ENCODE results near the gene COL16A1.

The COL16A1 gene

DNA sequence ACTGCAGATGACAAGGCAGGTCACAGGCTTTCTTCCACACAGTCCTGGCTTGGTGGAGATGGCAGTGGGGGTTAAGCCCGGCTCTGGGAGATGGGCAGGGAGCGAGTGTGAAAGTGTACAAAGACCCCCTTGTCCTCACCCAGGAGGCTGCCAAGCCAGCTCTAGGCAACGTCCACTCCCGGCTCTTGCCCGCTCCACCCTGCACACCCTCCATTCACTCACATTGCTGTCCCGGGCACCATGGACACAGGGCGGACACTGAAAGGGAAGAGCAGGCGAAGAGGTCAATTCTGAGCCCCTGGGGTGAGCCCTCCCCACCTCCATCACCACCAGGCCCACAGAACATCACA lies 8.9 kb downstream of the COL16A1 start:
- Histone ChIP-seq H4K20me1 (ENCODE audit: insufficient read depth, low read length, poor library complexity, severe bottlenecking) (no peaks in the 10 kb centered on the region), H3K27me3 (ENCODE audit: insufficient read depth, low read length, poor library complexity, severe bottlenecking) (no peaks in the 10 kb centered on the region), H3K4me2 (ENCODE audit: low read depth, low read length, poor library complexity, severe bottlenecking) (no peak overlapping the region), H2AFZ (ENCODE audit: low read length) (no peak overlapping the region), H3K79me2 (ENCODE audit: insufficient read depth, low read length) (no peaks in the 10 kb centered on the region), H3K4me3 (ENCODE audit: low read length, poor library complexity, severe bottlenecking) (no peak overlapping the region), H3K9me2 (replicated peaks; ENCODE audit: low read depth, low read length) (no peaks in the 10 kb centered on the region), H3F3A (ENCODE audit: low read depth) (no peaks in the 10 kb centered on the region), H3K9me3 (ENCODE audit: insufficient read depth, low read depth, low read length) (no peaks in the 10 kb centered on the region), H3K9ac (ENCODE audit: low read depth, low read length, poor library complexity, severe bottlenecking) (no peak overlapping the region), H3K4me1 (ENCODE audit: insufficient read depth, low read length, poor library complexity, severe bottlenecking) (peaks cover 8% of the 10 kb centered on the region), H3K36me3 (ENCODE audit: insufficient read depth, low read length) (no peaks in the 10 kb centered on the region)
- TF ChIP-seq CTCF (conservative IDR thresholded peaks at IDR 0.05; ENCODE audit: low read length) (no peak), EZH2phosphoT487 (IDR thresholded peaks at IDR 0.05; ENCODE audit: borderline replicate concordance) (no peak)

DNA sequence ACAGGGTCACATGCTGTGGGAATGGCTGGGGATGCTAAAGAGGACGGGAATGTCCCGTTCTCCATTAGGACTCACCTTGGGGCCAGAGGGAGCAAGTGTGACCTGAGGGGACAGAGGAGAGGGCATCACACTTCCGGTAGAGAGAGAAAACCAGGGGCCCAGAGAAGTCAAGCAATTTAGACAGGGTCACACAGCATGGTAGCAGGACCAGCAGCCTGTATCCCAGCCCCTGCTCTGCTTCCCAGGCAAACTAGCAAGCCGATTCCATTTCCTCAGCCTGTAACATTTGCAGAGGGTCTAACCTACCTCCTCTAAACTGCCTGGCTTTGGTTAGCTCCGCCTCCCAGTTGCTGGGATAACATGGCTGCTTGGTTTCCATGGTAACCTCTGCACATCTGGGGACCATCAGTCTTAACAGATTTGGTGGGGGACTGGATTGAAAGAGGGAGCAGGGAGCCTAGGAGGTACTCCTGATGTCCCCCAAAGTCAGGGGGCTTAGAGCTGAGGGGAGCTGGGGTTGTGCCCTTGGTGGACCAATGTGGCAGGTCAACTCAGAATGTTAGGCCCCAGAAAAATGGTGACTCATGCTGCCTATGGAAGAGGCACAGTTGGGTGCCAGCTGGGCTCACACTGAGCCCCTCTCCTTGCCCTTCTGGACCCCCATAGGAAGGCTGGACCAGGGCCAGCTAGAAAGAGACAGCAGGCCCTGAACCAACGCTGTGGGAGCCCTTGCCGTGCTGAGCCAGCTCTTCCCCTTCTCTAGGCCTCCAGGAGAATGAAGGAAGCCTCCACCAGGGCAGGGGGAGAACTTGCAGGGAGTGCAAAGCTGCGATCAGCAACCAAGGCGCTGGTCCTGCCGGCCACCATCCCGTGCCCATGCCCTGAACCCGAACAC lies 9.5 kb downstream of the COL16A1 start:
- no peaks in the 10 kb centered on the region for H3K79me2 ChIP-seq (ENCODE audit: insufficient read depth, low read length)
- no peaks in the 10 kb centered on the region for H3K9me3 ChIP-seq (ENCODE audit: insufficient read depth, low read depth, low read length)
- H4K20me1 ChIP-seq (ENCODE audit: insufficient read depth, low read length, poor library complexity, severe bottlenecking), result no peaks in the 10 kb centered on the region
- no peaks in the 10 kb centered on the region for H3F3A ChIP-seq (ENCODE audit: low read depth)
- no peaks in the 10 kb centered on the region for H3K9me2 ChIP-seq (replicated peaks; ENCODE audit: low read depth, low read length)
- H3K4me1 ChIP-seq (ENCODE audit: insufficient read depth, low read length, poor library complexity, severe bottlenecking), result peaks cover 4% of the 10 kb centered on the region
- no peak overlapping the region for H2AFZ ChIP-seq (ENCODE audit: low read length)
- no peak overlapping the region for H3K4me2 ChIP-seq (ENCODE audit: low read depth, low read length, poor library complexity, severe bottlenecking)
- no peak overlapping the region for H3K9ac ChIP-seq (ENCODE audit: low read depth, low read length, poor library complexity, severe bottlenecking)
- H3K4me3 ChIP-seq (ENCODE audit: low read length, poor library complexity, severe bottlenecking), result no peak overlapping the region
- TF ChIP-seq EZH2phosphoT487 (IDR thresholded peaks at IDR 0.05; ENCODE audit: borderline replicate concordance) (no peak), CTCF (conservative IDR thresholded peaks at IDR 0.05; ENCODE audit: low read length) (no peak)
- no peaks in the 10 kb centered on the region for H3K27me3 ChIP-seq (ENCODE audit: insufficient read depth, low read length, poor library complexity, severe bottlenecking)
- no peaks in the 10 kb centered on the region for H3K36me3 ChIP-seq (ENCODE audit: insufficient read depth, low read length)

DNA sequence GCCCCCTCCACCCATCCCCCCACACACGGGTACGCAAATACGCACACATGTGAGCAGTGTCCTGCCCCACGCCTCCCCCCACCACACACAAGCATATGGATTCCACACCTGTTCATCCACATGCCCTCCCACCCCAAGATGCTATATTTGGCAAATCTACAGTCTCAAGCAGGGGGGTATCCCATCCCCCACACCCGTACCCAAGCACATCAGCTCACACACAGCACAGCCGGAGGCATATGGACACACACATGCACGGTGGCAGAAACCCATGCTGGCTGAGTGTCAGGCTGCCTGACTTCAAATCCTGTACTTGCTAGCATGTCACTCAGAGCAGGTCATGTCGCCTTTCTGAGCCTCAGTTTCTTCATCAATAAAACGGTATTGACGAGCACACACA lies 10.6 kb downstream of the COL16A1 start:
- no peak overlapping the region for H3K9ac ChIP-seq (ENCODE audit: low read depth, low read length, poor library complexity, severe bottlenecking)
- no peak overlapping the region for H3K4me2 ChIP-seq (ENCODE audit: low read depth, low read length, poor library complexity, severe bottlenecking)
- H3K9me2 ChIP-seq (replicated peaks; ENCODE audit: low read depth, low read length), result no peaks in the 10 kb centered on the region
- TF ChIP-seq EZH2phosphoT487 (IDR thresholded peaks at IDR 0.05; ENCODE audit: borderline replicate concordance), result no peak
- TF ChIP-seq CTCF (conservative IDR thresholded peaks at IDR 0.05; ENCODE audit: low read length), result no peak
- no peaks in the 10 kb centered on the region for H3K4me1 ChIP-seq (ENCODE audit: insufficient read depth, low read length, poor library complexity, severe bottlenecking)
- H3K27me3 ChIP-seq (ENCODE audit: insufficient read depth, low read length, poor library complexity, severe bottlenecking), result no peaks in the 10 kb centered on the region
- H3F3A ChIP-seq (ENCODE audit: low read depth), result no peaks in the 10 kb centered on the region
- no peaks in the 10 kb centered on the region for H3K36me3 ChIP-seq (ENCODE audit: insufficient read depth, low read length)
- H3K4me3 ChIP-seq (ENCODE audit: low read length, poor library complexity, severe bottlenecking), result no peak overlapping the region
- no peaks in the 10 kb centered on the region for H4K20me1 ChIP-seq (ENCODE audit: insufficient read depth, low read length, poor library complexity, severe bottlenecking)
- no peak overlapping the region for H2AFZ ChIP-seq (ENCODE audit: low read length)
- H3K9me3 ChIP-seq (ENCODE audit: insufficient read depth, low read depth, low read length), result no peaks in the 10 kb centered on the region
- no peaks in the 10 kb centered on the region for H3K79me2 ChIP-seq (ENCODE audit: insufficient read depth, low read length)

Measured in Loucy (cell line).